OCI-M2 (cell line): ENCODE measurements around the gene SOX18.

ENCODE experiments used
- DNase-seq: peaks from one replicate; lab custom pipeline; 2025; ENCODE audit not compliant: unreplicated experiment; lab: John Stamatoyannopoulos, UW

Gene SOX18

DNA sequence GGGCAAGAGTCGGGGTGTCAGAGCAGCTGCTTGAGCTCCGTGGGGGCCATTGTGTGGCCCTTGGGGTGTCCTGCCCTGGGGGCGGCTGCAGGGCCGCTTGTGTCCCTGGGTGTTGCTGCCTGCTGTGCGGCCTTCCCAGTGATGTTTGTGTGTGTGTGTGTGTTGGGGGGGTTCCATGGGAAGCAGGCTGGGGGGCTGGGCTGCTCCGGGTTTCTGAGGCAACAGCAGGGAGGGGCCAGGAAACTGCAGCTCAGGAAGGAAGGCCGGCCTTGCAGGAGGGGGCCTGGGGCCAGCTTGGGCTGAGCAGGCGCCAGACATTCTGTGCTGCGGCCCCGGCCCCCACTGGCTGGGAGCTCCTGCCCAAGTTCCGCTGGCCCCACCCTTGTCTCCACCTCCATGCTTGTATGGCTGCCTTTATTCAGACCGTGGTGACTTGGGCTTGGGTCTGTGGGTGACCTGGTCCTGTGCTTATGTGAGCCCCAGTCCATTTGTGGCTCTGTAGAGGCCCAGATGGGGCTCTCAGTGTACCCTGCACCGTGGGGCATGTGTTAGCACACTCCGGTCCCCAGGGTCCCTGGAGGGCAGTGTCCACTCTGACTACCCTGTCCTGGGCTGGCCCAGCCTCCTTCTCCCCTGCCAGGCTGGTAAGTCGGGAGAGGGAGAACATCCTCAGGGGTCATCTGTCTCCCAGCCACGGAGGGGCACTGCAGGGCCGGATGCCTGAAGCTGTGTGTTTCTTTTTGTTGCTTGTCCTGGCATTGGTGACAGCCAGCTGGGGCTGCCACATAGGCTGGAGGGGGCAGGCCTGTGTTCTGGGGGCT is 4.6 kb upstream of the SOX18 start:
- DNase-seq = no peak

DNA sequence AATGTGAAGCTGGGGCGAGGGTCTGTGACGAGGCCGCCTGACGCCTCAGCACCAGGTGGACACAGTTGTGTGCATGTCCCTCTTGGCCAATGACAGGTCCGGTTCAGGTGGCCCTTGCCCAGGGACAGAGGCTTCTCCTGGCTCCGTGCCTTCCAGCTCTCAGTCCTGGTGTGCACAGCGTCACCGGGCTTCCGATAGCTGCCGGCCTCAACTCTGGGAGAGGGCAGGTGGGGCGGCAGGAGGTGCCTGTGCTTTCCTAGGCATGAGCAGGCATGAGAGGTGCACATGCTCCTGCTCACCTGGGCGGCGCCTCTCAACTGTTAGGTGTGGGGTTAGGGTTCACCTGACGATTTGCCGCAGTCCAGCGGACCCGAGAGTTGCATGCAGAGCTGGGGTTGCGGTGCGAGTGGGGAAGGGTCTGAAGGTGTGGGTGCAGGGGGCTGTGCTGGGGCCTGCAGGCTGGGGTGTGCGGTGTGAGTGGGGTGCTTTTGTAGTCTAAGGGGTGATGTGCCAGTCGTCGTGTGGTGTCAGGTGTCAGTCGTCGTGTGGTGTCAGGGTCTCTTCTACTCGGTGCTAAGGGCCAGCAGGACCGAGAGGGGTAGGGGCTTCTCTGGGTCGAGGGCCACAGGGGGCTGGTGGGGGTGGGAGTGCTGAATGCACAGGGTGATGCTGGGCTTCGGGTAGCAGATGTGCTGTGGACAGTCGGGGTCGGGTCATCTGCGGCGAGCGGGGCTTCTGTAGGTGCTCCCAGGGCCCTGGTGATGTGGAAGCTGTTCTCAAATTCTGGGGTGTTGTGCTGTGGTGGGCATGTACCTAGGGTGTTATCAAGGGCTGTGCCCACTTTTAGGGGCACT is 3.8 kb upstream of the SOX18 start:
- no peak for DNase-seq

DNA sequence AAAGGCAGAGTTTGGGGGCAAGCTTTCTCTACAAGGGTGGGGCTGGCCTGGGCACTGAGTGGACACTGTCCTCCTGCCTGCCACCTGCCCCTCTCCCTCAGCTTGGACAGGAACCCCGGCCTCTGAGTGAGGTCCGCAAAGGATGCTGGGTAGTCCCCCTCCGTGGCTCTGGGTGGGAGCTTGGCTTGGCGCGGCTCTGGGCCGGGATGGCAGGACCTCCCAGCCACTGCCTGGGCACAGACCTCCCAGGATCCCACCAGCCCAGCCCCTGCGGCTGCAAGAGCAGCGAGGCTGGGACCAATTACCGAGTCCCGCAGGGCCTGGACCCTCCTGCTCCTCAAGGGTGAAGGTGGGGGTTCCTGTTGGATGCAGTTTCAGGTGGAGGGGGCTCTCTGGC is 2.9 kb upstream of the SOX18 start:
- DNase-seq = no peak

DNA sequence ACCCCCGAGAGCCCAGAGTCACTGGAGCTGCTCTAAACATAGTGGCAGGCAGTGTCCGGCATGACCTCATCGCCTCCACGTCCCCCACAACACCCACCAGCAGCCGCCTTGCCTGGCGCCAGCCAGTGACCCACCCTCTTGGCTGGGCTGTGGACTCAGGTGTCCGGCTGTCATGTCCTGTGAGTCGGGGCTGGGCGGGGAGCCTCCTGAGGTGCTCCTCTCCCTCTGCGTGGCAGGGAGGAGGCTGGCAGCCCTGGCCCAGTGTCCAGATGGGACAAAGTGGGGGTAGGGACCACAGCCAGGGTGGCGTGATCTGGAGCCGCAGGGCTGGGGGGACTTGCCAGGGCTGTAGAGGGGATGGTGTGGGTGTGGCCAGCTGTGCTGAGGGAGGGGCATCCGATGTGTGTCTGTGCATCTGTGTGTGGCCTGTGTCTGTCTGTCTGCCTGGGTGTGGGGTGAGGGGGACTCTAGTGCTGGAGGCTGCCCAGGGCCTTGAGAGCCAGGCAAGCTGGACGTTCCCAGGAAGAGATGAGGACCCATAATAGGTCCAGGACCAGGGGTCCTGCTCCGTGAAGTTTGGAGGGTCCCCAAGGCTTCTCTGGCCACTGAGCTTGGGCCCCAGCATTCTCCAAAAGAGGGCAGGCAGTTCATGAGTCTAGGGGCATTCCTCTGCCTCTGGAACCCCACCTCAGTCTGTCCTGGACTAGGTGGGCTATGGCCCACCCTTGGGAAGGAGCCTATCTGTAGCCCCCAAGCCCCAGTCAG is 2.3 kb upstream of the SOX18 start:
- no peak for DNase-seq

DNA sequence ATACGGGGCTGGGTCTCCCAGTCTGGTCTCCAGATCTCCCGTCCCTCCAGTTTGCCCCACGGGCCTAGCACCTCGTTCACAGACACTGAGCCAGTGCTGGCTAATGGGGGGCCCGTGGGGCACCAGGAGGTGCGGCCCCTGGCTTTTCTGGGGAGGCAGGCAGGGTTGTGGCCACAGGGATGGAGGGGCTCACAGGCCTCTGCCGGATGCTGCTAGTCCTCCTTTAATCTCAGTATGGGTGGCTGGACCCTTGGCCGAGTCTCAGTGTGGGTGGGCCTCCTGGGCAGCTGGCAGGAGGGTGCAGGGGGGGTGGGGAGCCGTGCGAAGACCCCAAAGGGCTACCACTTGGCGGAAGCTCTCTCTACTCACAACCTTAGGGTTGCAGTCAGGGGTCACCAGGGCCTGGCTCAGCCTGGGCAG is 1.6 kb upstream of the SOX18 start:
- DNase-seq = no peak

DNA sequence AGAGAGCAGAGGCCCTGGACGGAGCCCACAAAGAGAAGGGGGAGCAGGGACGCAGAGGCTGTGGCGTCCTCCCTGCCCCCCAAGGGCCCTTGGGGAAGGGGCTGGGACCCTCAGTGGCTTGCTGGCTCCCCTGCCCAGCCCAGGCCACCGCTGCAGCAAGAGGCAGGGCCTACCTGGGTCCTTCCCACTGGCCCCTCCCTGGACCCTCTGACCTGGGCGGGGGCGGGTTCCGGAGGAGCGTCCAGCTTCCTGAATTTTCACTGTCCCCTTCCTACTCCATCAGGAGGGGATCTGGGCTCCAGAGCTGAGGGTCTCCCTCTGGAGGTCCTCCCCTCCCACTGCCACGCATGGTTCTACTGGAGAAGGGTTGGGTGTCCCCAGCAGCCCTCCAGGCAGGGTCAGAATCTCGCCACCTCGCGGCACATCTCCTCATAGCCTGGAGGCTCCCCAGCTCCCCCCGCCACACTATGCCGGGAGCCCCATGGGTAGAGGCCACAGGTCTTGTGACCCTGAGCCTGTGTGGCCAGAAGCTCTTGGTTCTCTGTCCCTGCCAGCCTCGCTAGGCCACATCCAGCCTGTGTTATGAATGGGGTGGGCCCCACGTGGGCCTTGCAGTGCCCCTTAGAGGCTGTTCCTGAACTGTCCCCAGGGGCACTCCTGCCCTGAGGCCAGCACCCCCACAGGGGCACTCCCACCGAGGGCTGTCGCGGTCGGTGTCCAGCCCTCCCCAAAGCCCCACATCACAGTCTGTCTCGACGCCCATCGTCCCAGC is 1.0 kb upstream of the SOX18 start:
- DNase-seq = no peak

DNA sequence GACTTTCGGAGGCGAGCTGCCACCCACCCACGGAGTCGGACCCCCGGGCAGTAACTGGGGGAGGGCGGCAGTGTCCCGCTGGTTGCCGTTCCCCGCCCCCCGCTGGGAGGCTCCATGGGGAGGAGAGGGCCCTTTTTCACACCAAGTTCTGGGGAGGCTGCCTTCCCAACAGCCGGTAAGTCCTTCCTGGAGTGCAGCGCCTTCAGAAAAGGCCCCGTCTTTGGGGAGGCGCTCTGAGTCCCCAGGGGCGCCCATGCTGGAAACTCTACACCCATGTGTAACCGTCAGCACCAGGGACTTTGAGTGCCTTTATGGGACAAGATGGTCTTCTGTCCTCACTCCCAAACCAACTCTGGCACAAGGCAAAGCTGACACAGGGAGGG is 430 bp upstream of the SOX18 start:
- no peak for DNase-seq

DNA sequence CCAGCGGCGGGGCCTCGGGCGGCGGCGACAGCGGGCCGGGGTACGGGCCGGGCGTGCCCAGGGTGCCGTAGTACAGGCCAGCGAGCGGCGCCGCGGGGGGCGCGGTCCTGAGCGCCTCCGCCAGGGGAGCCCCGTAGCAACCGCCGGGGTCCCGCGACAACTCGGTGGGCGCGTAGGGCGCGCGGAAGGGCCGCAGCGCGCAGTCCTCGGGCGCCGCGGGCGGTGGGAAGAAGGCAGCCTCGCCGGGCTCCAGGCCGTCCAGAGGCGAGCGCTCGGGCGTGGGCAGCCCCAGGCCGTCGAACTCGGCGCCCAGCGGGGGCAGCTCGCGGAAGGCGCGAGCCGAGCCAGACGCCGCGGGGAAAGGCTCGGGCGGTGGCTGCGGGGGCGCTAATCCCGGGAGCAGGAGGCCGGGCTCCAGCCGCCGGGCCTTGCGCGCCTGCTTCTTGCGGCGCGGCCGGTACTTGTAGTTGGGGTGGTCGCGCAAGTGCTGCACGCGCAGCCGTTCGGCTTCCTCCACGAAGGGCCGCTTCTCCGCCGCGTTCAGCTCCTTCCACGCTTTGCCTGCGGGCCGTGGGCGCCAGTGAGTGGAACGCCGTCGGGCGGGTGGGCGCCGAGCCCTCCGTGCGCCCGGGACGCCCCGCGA is 916 bp downstream of the SOX18 start:
- no peak for DNase-seq

DNA sequence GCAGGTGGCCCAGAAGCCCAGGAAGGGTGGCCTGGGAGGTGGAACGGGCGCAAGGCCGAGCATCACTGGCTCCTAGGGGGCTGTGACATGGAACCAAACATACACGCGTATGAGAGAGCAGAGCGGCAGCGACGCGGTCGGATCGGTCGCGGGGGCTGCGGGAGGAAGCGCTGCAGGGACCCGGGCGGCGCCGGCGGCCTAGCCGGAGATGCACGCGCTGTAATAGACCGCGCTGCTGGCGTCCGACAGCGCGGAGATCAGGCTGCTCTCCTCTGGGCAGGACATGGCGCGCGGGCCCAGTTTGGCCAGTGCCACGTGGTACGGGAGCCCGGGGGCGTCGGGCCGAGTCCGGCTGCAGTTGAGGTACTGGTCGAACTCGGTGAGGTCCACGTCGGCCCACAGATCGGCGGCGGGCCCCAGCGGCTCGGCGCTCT is 1.5 kb downstream of the SOX18 start:
- no peak for DNase-seq

DNA sequence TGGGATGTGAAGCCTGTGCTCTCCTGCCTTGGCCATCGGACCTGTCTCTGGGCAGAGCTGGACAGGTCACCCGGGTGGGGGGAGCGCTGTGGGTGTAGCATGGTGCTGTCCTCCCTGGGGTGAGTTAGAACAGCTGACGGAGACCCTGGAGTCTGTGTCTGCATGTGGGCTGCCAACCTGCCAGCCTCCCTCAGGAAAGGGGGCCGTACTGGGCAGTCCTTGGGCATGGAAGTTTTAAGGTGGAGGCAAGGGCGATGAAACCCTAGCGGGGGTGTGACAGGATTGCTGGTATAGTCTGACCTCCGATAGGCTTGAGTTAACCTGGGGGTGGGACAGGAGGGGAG is 2.4 kb downstream of the SOX18 start:
- DNase-seq = no peak

DNA sequence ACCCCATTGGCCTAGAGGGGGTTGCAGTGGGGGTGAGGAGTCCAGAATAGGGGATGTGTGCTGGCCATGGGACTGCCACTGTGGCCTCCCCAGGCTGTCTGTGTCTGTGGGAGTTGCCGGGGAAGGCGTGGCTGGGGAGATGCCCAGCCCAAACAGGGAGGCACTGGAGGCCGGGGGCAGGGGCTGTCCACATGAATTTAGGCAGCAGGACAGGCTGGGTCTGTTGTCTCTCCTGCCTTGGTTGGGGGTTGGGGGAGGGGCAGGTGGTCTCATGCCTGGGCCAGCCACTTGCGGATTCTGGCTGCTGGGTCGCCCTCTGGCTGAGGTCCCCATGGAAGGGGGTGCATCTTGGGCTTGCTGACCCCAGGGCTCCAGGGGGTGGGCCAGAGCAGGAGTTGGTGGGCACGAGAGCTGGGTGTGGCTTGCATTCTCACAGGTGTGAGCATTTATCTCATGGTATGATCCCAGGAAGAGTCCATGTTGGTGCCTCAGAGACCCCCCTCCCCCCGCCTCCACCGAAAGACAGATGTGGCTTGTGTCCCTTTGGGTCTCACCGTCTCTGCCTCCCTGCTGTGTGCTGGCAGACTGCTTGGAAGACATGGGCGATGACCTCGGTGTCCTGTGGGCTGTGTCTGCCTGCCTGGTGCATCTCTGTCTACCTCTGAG is 4.0 kb downstream of the SOX18 start:
- DNase-seq = no peak

DNA sequence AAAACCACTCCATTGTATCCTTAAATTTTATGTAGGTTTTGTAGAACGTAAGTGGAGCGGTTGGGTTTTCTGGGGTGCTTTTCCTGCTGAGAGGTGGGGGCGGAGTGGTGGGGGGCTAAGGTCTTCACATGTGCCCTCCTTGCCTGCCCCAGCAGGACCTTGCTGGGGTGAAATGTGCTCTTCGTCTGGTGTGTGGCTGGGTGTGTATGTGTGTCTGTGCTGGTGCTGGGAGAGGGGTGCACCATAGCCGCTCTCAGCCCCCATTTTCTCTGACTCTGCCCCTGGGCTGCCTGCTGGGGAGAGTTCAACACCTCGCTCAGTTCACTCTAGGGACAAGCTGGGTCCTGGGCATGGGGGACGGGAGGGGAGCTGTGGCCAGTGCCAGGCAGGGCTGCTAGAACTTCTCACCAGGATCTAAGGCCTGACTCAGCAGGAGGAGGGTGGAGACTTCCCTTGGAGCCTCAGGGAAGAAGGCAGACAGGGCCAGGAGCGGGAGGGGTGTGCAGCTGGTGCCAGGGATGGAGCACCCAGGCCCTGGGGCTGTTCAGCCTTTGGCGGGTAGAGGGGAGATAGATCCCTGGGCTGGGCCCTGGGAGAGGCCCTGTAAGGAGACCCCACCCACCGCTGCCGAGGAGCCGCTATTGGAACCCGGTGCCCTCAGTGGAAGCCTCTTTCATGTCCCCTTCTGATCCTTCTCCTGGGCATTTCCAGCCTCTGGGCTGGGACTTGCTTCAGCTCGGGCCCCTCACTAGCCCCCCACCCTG is 4.8 kb downstream of the SOX18 start:
- DNase-seq = no peak

DNA sequence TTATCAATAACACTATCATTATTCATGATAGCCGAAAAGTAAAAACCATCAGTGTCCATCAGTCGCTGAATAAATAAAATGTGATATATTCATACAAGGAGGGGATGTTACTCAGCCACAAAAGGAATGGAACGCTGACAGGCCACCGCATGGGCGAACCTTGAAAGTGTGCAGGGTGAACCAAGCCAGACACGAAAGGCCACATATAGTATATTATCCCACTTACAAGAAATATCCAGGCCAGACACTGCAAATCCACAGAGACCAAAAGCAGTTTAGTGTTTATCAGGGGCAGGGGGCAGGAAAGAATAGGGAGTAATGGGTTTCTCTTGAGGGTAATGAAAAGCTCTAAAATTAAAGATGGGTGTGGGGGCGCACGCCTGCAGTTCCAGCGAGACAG is 5.7 kb downstream of the SOX18 start:
- no peak for DNase-seq

DNA sequence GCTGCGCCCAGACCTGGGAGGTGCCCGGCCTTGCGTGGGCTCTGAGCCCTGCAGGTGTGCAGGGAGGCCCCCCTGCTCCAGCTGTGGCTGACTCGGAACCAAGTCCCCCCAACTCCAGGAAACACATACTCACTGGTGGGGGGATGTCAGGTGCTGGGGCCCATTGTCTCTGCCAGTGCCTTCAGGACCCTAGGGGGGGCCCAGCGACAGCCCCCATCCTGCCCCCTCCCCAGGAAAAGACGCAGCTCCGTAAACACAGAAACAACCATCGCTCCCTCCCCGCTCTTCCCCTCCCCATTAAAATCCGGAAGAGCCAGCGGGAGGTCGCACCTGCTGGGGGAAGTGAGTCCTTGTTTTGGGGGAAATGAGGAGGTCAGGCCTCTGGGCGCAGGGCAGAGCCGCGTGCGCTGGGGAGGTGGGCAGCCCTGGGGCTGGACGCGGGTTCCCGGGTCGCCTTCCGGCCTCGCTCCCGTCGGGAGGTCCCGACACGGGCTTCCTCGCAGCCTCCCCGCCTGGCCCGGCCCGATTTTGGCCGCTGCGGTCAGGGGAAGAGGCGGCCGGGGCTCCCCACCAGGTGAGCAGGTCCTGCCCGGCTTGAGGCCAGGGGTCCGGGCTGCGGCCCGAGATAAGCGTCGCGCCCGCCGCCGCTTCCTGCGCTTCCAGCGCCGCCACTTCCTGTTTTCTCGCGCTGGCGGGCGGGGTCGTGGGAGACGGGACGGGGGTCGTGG is 7.2 kb downstream of the SOX18 start:
- no peak for DNase-seq

DNA sequence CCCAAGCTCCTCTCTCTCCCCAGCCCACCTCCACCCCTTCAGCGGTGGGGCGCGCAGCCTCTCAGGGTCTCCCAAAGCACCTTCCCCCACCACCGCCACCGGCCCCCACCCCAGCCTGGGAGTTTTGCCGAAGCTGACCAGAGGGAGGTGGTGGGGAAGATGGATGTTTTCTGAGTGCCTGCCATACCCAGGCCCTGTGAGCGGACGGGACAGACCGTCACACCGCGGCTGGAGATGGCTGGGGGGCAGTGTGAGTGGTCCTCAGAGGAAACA is 7.7 kb downstream of the SOX18 start:
- no peak for DNase-seq

DNA sequence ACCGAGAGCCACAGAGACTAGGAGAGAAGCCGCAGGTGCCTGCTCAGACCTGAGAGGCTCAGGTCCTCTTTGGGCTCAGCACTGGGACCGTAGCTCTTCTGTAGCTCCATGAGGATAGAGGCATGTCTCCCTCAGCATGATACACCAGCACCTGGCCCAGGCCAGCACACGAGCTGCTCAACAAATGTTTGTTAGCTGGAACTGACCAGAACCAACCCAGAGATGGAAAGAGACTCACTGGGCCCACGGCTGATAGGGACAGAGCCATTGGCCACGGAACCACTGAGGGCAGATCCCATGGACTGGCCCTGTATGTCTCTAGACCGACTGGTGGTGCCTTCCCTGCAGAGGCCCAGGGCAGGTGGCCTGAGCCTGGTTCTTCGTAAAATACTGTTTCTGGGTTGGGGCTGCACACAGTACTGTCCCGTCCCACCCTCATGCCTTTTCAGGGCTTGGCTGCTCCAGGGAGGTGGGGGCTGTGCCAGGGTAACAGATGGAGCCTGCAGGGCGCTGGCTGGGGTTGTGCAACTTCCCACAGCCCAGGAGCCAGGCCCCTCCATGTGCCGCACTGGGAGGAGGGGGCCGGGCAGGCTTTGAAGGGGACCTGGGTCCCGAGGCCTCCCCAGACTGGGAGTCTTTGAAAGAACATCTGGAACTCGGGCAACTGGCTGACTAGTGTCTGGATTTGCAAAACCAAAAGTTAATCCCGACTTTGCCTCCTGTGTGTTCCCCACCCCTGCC is 8.2 kb downstream of the SOX18 start:
- DNase-seq = no peak

DNA sequence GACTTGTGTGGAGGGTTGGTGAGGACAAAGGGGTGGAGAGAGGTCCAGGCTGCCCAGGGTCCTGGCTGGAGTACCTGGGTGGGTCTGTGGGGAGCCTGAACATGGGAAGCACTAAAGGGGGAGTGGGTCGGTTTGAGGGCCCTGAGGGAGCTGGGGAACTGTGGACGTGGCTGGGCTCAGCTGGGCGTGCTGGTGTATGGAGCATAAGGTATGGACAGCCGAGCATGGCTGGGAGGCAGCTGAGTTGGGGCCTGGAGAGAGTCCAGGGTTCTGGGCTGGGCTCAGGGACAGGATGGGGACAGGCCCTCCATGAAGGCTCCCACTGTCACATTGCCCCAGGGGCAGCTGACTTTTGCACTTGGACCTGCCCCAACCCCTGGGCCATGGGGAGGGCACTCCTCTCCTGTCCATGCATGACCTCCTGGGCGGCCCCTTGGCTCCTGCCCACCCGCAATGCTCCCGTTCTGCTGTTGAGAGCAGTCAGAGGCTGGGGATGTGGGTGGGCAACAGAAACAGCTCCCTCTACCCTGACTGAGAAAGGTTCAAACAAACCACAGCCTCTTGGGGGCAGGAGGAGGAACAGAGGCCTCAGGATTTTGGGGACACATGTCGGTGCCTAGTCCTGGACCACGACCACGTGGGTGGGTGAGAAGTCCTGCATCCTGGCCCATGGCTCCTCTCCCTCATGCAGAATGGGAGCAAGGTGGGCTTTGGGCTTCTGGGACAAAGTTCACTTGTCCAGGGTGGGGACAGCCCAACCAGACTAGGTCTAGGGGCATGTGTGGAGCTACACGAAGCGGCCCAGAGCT is 9.0 kb downstream of the SOX18 start:
- no peak for DNase-seq
